Stimulated activated naive CD8-positive, alpha-beta T cell treated with anti-CD3 and anti-CD28 coated beads, Interleukin-15, Interleukin-2, amounts not matched to agents 100 U/mL and 50 U/mL, for 24 hours (primary cell): ENCODE results near the gene STARD13.
"Not testable (repeated sequence)": the region's sequence is repeated elsewhere in the genome, so short reads cannot be mapped to it uniquely, and the experiment has no call there.

Source experiments
- ATAC-seq: fragments of 150-1000 bp; cut with Tn5 transposase; one replicate; pipeline ENCODE4 v1.10.0; 2021
- DNase-seq: peaks from one replicate; pipeline ENCODE4 v3.0.0; 2021

The STARD13 gene

GRCh38 chr13:33177340-33178208 is 108.0 kb downstream of the STARD13 start:
- DNase-seq = not testable (repeated sequence)

GRCh38 chr13:33176526-33176925 is 109.0 kb downstream of the STARD13 start:
- ATAC-seq = no peak
- DNase-seq = no peak

More at GRCh38 chr13:33177340-33178208, 108.0 kb downstream of the STARD13 start:
- ATAC-seq = not testable (repeated sequence)

GRCh38 chr13:33175991-33176390 is 109.6 kb downstream of the STARD13 start:
- ATAC-seq (no peak), DNase-seq (no peak)

GRCh38 chr13:33174931-33175330 is 110.6 kb downstream of the STARD13 start:
- DNase-seq = no peak

GRCh38 chr13:33174491-33174890 is 111.1 kb downstream of the STARD13 start:
- no peak for ATAC-seq
- no peak for DNase-seq

More at GRCh38 chr13:33174931-33175330, 110.6 kb downstream of the STARD13 start:
- no peak for ATAC-seq

- no peak for DNase-seq
These were observed 112.6 kb downstream of the STARD13 start for GRCh38 chr13:33172911-33173310.

GRCh38 chr13:33172400-33172799 is 113.2 kb downstream of the STARD13 start:
- DNase-seq (no peak), ATAC-seq (no peak)

More at GRCh38 chr13:33172911-33173310, 112.6 kb downstream of the STARD13 start:
- no peak for ATAC-seq

- ATAC-seq (no peak), DNase-seq (no peak)
These were observed 116.1 kb downstream of the STARD13 start for GRCh38 chr13:33169273-33169980.

GRCh38 chr13:33168321-33168960 is 117.1 kb downstream of the STARD13 start:
- no peak for ATAC-seq
- DNase-seq = no peak

GRCh38 chr13:33167491-33167890 is 118.1 kb downstream of the STARD13 start:
- no peak for DNase-seq
- ATAC-seq = no peak

GRCh38 chr13:33165787-33166186 is 119.8 kb downstream of the STARD13 start:
- ATAC-seq (no peak), DNase-seq (no peak)

- ATAC-seq = no peak
These were observed 121.2 kb downstream of the STARD13 start for GRCh38 chr13:33164331-33164730.

GRCh38 chr13:33162725-33163124 is 122.8 kb downstream of the STARD13 start:
- ATAC-seq, DNase-seq: not testable (repeated sequence)

More at GRCh38 chr13:33164331-33164730, 121.2 kb downstream of the STARD13 start:
- DNase-seq = no peak

GRCh38 chr13:33158816-33159215 is 126.7 kb downstream of the STARD13 start:
- no peak for DNase-seq

GRCh38 chr13:33158271-33158670 is 127.3 kb downstream of the STARD13 start:
- DNase-seq (no peak), ATAC-seq (no peak)

More at GRCh38 chr13:33158816-33159215, 126.7 kb downstream of the STARD13 start:
- ATAC-seq = no peak

GRCh38 chr13:33154911-33155310 is 130.6 kb downstream of the STARD13 start:
- no peak for ATAC-seq
- no peak for DNase-seq

GRCh38 chr13:33153421-33154404 is 131.8 kb downstream of the STARD13 start:
- no peak for DNase-seq
- no peak for ATAC-seq

GRCh38 chr13:33152389-33152788 is 133.2 kb downstream of the STARD13 start:
- ATAC-seq (no peak), DNase-seq (no peak)

GRCh38 chr13:33150662-33151061 is 134.9 kb downstream of the STARD13 start:
- DNase-seq (no peak), ATAC-seq (no peak)

- DNase-seq = no peak
These were observed 135.4 kb downstream of the STARD13 start for GRCh38 chr13:33150126-33150525.

GRCh38 chr13:33147832-33148231 is 137.7 kb downstream of the STARD13 start:
- no peak for DNase-seq
- no peak for ATAC-seq

More at GRCh38 chr13:33150126-33150525, 135.4 kb downstream of the STARD13 start:
- no peak for ATAC-seq
